ENCODE data around the gene ACSF3.

ACSF3 gene

GRCh38 chr16:89084411-89084810 lies 9.2 kb upstream of the ACSF3 start:
- CTCF ChIA-PET: no interaction called here
- POLR2A ChIA-PET: no interaction called here
- no peak for TF ChIP-seq CTCF (IDR thresholded peaks at IDR 0.05; ENCODE audit: insufficient read depth, low read length, missing control alignments)
- no peak for DNase-seq (ENCODE audit: low read depth, low spot score)
- no peak overlapping the region for H3K4me3 ChIP-seq (ENCODE audit: low read depth, low read length)

DNA sequence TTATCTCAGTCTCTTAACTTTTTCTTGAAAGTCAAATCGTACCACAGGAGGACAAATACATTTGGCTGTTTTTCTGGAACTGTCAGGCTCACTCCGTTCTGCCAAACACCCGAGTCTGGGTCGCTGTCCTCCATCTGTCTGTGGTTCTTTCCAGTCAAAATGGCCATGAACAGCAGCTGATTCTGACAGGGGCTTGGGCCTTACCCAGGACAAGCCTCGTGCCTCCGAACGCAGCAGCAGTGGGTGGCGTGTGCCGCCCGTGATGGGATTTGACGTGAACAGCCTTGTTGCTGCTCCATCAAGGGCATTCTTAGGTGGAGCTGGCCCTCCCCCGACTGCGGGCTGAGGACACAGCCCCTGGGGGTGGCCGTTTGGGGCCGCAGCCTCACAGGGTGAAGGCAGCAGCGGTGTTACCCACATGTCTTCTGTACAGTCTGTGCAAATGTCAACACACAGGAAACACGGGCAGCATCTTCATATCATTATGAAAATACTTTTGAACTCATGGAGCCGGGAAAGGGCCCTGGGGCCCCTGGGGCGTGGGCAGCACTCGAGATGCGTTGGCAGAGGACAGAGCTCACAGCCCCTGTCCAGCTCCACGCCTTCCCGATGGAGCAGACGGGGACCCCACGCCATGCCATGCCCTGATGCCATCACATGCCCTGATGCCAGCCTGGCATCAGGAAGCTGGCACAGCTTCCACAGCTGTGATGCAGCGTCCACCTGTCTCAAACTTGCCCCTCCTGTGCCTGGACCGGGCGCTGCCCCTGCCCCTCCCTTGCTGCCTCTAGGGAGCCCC lies 8.6 kb upstream of the ACSF3 start:
- TF ChIP-seq CTCF (IDR thresholded peaks at IDR 0.05; ENCODE audit: insufficient read depth, low read length, missing control alignments): no peak
- POLR2A ChIA-PET: no interaction called here
- no peak for DNase-seq (ENCODE audit: low read depth, low spot score)
- CTCF ChIA-PET: no interaction called here
- H3K4me3 ChIP-seq (ENCODE audit: low read depth, low read length): no peak overlapping the region

DNA sequence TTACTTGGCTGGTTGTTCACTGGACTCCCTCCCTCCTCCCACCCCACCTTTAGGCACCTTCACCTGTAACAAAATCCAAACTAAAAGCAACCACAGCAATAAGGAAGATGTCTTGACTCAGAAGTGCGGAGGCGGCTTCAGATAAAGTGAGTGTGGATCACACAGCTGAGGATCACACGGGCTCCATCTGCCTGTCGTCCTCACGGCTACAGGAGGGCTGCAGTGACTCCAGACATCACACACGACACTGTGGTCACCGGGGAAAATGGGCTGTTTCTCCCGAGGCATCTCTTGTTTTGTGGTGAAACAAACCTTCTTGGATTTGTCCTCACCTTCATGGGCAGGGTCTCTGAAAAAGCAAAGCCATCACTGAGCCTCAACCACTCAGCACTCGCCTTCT lies 7.9 kb upstream of the ACSF3 start:
- ChIA-PET CTCF (no interaction called here), POLR2A (no interaction called here)
- TF ChIP-seq CTCF (IDR thresholded peaks at IDR 0.05; ENCODE audit: insufficient read depth, low read length, missing control alignments): no peak
- H3K4me3 ChIP-seq (ENCODE audit: low read depth, low read length): no peak overlapping the region
- DNase-seq (ENCODE audit: low read depth, low spot score): no peak

DNA sequence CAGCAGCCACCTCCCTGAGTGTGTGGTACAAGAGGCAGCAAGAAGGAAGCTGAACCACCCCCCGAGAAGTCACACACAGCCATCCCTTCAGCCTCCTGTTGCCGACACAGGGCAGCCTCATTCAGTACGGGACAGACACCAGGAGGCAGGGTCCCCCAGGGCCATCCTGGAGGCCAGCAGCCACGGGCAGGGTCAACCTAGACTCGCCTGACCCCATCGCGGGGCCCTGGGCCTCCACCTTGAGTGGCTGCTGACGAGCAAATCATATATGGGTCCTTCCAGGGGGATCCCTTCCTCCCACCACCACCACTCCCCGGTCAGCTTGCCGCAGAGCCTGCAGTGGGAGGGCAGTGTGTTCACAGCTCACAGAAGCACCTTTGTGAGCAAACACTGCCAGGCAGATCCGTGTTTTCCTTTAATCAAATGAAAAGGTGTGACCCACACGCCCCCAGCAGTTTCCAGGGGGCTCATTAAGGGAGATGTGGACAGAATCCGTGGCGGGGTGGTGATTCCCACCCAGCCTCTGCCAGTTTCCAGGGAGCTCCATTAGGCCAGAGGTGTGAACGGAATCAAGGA lies 5.6 kb upstream of the ACSF3 start:
- CTCF ChIA-PET: no interaction called here
- DNase-seq (ENCODE audit: low read depth, low spot score): no peak

GRCh38 chr16:89089120-89089519 lies 4.5 kb upstream of the ACSF3 start:
- DNase-seq (ENCODE audit: low read depth, low spot score): no peak
- TF ChIP-seq CTCF (IDR thresholded peaks at IDR 0.05; ENCODE audit: insufficient read depth, low read length, missing control alignments): no peak
- POLR2A ChIA-PET: no interaction called here
- H3K4me3 ChIP-seq (ENCODE audit: low read depth, low read length): no peak overlapping the region
- CTCF ChIA-PET: no interaction called here

More for the DNA sequence above, 5.6 kb upstream of the ACSF3 start:
- TF ChIP-seq CTCF (IDR thresholded peaks at IDR 0.05; ENCODE audit: insufficient read depth, low read length, missing control alignments): no peak
- POLR2A ChIA-PET: no interaction called here
- no peak overlapping the region for H3K4me3 ChIP-seq (ENCODE audit: low read depth, low read length)

GRCh38 chr16:89090182-89090630 lies 3.4 kb upstream of the ACSF3 start:
- ChIA-PET CTCF (no interaction called here), POLR2A (no interaction called here)
- TF ChIP-seq CTCF (IDR thresholded peaks at IDR 0.05; ENCODE audit: insufficient read depth, low read length, missing control alignments): no peak
- H3K4me3 ChIP-seq (ENCODE audit: low read depth, low read length): no peak overlapping the region
- DNase-seq (ENCODE audit: low read depth, low spot score): no peak

Measured in AG04449 (cell line).